Middle frontal gyrus (tissue), 1 donor: ENCODE measurements around the gene ITIH1.
"Not testable (repeated sequence)": the region's sequence is repeated elsewhere in the genome, so short reads cannot be mapped to it uniquely, and the experiment has no call there.

Experiments
- DNase-seq: peaks from one replicate; pipeline ENCODE4 v3.0.0-alpha.2; 2015; ENCODE audit warnings: low spot score; ENCODE audit errors: extremely low spot score

ITIH1 gene

GRCh38 chr3:52777127-52777958 lies at the start of gene ITIH1:
ITIH1 (plus strand) TSS chr3:52777599; CDS start chr3:52777616, 17 bp downstream.
- DNase-seq = no peak

DNA sequence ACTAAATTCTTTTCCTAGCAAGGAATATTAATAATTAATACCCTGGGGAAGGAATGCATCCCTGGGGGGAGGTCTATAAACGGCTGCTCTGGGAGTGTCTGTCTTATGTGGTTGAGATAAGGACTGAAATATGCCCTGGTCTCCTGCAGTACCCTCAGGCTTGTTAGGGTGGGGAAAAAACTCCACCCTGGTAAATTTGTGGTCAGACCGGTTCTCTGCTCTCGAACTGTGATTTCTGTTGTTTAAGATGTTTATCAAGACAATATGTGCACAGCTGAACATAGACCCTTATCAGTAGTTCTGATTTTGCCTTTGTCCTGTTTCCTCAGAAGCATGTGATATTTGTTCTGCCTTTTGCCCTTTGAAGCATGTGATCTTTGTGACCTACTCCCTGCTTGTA lies 48.6 kb upstream of the ITIH1 start:
- DNase-seq = not testable (repeated sequence)

- DNase-seq = no peak
Observed at GRCh38 chr3:52730681-52731080, 46.7 kb upstream of the ITIH1 start.

DNA sequence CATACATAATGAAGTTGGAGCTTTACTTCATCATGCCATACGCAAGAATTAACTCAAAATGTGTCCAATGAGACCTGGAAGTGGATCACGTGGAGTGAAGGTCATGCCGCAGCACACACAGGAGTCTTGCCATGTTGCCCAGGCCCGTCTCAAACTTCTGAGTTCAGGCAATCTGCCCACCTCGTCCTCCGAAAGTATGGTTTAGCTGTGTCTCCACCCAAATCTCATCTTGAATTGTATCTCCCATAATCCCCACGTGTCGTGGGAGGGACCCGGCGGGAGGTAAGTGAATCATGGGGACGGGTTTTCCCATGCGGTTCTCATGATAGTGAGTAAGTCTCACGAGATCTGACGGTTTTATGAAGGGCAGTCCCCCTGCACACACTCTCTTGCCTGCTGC lies 45.8 kb upstream of the ITIH1 start:
- DNase-seq = no peak

DNA sequence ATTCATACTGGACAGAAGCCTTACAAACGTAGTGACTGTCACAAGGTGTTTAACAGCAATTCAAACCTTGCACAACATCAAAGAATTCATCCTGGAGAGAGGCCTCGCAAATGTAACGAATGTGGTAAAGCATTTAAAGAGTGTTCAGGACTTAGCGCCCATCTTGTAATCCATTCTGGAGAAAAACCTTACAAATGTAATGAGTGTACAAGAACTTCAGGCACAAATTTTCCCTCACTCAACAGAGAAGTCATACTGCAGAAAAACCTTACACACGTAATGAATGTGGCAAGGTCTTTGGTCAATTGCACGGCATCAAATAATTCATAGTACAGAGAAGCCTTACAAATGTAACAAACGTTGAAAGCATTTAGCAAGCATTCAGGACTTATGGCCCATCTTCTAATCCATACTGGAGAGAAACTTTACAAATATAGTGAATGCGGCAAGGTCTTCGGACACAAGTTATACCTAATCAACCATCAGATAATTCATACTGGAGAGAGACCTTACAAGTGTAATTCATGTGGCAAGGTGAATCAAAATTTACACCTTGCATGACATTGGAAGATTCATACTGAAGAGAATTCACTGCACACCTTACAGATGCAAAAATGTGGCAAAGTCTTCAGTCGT lies 44.0 kb upstream of the ITIH1 start:
- DNase-seq = no peak

GRCh38 chr3:52739730-52740129 lies 37.7 kb upstream of the ITIH1 start:
- DNase-seq = no peak

DNA sequence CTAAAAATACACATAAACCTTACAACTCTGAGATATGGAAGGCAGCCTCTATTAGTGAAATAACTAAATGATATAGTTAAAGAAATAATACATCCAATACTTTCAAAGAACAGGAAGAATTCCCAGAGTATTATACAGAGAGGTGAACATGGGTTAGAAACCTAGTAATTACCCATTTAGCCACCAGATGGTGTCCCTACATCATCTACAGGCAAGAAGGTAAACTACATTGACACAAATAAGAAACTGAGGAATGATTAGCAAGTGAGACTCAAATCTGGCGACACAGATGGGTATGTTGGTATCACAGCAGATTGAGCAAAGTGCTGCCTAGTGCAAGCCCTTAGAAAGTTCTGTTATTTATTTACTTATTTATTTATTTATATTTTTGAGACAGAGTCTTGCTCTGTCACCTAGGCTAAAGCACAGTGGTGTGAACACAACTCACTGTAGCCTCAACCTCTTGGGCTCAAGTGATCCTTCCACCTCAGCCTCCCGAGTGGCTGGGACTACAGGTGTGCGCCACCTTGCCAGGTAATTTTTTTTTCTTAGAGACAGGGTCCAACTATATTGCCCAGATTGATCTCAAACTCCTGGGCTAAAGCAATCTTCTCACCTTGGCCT lies 34.9 kb upstream of the ITIH1 start:
- no peak for DNase-seq

DNA sequence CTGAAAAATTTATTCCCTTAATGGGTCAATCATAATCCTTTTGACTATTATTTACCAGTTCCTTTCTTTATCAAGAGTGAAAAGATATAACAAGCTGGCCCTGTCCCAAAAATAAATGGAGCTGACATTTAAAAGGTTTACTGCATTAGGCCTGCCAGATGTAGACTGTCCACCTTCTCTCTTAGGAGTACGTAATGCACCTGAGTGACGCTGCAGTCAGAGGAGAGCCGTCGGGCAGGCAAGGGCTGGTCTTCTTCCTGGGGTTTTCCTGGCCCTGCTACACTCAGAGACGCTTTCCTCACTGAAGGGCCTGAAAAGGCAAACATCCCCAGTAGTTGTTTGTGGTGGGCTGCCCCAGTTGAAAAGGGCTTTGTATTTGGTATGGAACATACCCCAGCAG lies 34.2 kb upstream of the ITIH1 start:
- DNase-seq = no peak

DNA sequence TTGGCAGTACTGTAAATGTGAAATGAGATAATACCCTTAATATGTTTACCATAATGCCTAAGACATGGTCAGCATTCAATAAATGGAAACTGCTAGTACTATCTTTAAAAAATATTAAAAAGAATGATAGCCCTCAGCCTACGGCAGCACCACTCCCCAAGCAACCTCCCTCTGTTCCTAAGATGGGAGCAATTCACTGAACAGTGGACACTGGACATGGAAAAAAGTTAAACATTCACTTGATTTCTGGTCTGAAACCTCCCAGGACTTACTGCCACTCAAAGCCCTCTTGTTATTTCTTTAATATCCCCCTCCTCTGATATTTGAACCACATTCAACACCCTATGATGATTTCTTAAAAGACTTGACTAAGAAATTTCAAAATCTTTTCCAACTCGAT lies 33.7 kb upstream of the ITIH1 start:
- no peak for DNase-seq

DNA sequence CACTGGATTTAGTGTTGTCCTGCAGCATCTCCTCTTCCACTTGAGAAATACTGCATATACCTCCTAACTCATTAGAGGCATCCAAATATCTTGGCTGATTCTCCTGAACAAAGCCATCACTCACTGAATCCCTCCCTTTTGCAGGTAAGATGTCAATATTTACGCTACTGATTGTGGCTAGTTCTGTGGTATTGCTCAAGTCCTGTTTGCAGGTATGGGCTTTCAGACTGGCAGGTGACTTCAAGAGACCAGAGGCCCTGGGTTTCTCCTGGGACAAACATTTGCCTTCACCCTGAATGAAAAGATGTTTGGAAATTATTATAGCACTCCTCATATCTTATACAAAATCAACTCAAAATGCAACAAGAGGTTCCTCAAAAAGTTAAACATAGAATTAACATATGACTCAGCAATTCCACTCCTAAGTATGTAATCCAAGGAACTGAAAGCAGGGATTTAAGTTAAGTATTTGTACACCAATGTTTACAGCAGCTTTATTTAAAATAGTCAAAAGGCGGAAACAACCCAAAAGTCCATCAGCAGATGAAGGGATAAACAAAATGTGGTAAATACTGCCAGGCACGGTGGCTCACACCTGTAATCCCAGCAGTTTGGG lies 25.2 kb upstream of the ITIH1 start:
- no peak for DNase-seq

DNA sequence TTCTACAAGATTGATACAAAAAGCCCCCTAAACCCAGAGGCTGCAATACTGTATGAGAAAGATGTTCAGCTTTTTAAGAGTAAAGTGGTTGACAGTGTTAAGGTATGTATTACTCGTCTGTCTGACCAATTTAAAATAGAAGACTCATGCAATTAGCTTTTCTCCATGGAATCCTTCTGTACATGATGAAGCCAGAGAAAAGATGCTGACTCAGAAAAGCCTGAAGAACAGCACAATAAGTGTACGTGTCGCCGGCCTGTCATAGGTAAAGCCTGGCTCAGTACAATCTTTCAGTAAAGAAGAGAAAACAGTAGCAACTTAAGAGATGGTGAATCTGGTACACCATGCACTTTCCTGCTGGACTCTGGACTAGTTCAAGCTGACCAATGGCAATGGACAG lies 23.0 kb upstream of the ITIH1 start:
- no peak for DNase-seq

- DNase-seq = no peak
Observed at GRCh38 chr3:52756141-52756540, 21.3 kb upstream of the ITIH1 start.

- no peak for DNase-seq
Observed at GRCh38 chr3:52763466-52763865, 13.9 kb upstream of the ITIH1 start.

- no peak for DNase-seq
Observed at GRCh38 chr3:52769786-52770455, 7.5 kb upstream of the ITIH1 start.

DNA sequence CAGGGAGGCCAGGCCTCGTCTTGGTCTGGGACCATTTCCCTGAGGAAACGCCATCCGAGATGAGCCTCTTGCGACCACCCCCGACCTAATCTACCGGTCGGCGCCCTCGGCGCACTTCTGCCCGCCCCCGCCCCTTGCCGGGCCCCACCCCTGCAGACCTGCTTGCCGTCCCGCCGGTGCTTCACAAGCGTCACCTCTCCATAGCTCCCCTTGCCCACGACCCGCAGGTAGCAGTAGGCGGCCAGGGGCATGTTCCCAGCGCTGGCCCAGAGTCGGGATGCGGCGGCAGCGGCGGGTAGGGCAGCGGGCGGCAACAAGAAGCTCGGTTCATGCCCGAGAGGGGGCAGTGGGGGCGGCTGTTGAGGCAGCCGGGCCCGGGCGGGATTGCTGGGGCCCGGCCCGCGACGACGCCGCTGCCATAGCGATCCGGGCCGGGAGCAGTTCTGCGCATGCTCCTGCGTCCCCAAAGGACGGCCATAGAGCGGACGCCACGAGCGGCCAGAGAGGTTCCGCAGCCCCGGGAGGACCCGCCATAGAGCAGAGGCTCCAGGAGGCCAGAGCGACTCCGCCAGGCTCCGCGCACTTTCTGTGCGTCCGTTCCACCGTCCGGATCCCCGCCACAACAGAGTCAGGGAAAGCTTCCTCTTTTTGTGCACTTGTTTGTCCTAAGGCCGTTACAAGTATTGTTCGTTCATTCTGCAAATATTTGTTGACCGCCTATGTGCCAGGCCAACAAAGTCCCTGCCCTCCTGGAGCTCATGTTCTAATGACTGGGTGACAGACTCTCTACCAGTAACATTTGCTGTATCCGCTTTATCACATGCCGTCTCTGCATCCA lies 6.7 kb upstream of the ITIH1 start, which contains the start of gene NEK4:
TSS of gene NEK4 (minus strand) at position 445 of the 838 bp plus-strand sequence. CDS start at position 251, 194 bp downstream.
- DNase-seq = peak; percentile 87

DNA sequence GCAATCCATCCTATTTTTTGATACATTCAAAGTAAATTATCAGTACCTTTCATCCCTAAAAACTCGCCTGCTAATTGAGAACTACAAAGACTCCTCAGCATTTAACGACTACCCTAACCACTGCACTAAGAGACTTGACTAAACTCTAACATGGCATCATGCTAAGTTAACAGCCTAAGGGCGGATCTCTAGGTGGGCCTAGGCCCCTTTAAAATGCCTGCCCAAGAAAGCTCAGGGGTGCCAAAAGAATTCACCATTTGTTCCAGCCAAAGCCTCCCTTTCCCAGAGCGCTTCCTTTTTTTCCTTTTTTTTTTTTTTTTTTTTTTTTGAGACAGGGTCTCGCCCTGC lies 6.1 kb upstream of the ITIH1 start:
- no peak for DNase-seq

- no peak for DNase-seq
Observed at GRCh38 chr3:52771702-52772101, 5.7 kb upstream of the ITIH1 start.

DNA sequence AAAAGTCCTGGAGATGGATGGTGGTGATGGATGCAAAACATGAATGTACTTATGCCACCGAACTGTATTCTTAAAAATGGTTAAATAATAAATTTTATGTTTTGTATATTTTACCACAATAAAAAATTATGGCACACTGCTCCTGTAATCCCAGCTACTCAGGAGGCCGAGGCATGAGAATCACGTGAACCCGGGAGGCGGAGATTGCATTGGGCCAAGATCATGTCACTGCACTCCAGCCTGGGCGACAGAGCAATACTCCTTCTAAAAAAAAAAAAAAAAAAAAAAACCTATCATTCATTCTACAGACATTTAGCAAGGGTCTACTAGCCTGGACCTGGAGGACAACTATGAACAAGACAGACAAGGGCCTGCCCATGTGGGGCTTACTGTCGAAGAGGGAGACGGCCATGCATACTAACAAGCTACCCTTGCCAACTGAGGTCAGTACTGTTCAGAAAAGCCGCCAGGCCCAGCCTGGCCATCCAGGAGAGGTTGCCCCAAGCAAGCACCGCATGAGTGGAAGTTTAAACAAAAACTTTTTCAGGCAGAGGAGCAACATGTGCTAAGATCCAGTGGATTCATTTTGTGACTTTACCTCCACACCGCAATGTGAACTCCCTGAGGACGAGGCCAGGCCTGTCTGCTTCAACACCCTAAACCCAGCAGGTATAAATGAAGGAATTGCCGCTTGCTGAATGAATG lies 3.9 kb upstream of the ITIH1 start:
- no peak for DNase-seq

DNA sequence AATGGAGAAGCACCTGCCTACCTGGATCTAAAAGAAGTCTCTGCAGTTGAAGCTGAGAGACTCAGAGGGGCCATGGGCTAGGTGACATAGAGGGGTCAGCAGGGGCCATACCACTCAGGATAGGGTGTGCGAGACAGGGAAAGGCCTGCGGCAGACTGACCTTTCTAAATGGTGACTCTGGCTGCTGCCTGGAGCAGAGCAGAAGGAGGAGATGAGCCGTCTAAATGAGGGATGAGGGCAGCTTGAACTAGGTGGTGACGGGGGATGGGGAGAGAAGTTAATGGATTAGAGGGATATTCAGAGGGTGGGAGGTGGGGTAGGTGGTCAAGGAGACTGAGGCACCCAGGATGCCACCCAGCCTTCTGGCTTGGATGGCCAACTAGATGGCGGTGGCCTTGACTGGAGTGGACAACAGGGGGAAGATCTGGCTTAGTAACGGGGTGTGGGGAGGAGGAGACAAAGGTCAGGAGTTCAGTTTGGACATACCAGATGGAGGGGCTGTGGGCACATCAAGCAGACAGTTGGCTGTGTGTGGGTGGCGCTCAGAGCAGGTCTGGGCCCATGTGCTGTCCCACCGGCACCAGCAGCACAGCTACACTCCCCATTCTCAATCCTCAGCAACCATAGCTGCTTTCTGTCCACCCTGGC lies 3.2 kb upstream of the ITIH1 start:
- DNase-seq = no peak
